ENCODE data around the gene TMEM184A. TPM values are rescaled to one million over a fixed set of nuclear protein-coding genes. Genes with fewer than 3 reads are reported as not detected.

The TMEM184A gene
- 0.37 TPM for polyA plus RNA-seq (2013, experiment 1 of 4)
- 0.07 TPM for polyA plus RNA-seq (2013, experiment 2 of 4)
- 0.11 TPM for polyA plus RNA-seq (2013, experiment 3 of 4)
- 0.24 TPM for polyA plus RNA-seq (2013, experiment 4 of 4)

- Histone ChIP-seq H3K27me3 (ENCODE audit: control insufficient read depth, insufficient read depth, low read length, poor library complexity, severe bottlenecking) (no peaks in the 10 kb centered on the region), H3K4me3 (ENCODE audit: insufficient read depth, low read depth, low read length) (no peak within 1 kb of the TSS), H3K9me3 (ENCODE audit: control insufficient read depth, low read length) (no peaks in the 10 kb centered on the region), H3K36me3 (ENCODE audit: control insufficient read depth, insufficient read depth, low read length) (no peaks in the 10 kb centered on the region), H3K27ac (ENCODE audit: insufficient read depth, low read depth, low read length, poor library complexity, severe bottlenecking) (no peak within 1 kb of the TSS), H3K4me1 (ENCODE audit: control insufficient read depth, insufficient read depth, low read length) (peaks cover 7% of the 10 kb centered on the region)
- 68 to 70% methylated on average over 23 of the region's 23 CpGs for WGBS, 2 experiments
These were observed at the start of gene TMEM184A for GRCh38 chr7:1555813-1556543. Gene TMEM184A (minus strand): TSS chr7:1556205. CDS start chr7:1555484, 721 bp downstream.

GRCh38 chr7:1604383-1604782 is 48.4 kb upstream of the TMEM184A start:
- Histone ChIP-seq H3K27me3 (ENCODE audit: control insufficient read depth, insufficient read depth, low read length, poor library complexity, severe bottlenecking) (no peaks in the 10 kb centered on the region), H3K4me3 (ENCODE audit: insufficient read depth, low read depth, low read length) (no peak overlapping the region), H3K9me3 (ENCODE audit: control insufficient read depth, low read length) (no peaks in the 10 kb centered on the region), H3K27ac (ENCODE audit: insufficient read depth, low read depth, low read length, poor library complexity, severe bottlenecking) (no peak overlapping the region), H3K4me1 (ENCODE audit: control insufficient read depth, insufficient read depth, low read length) (no peaks in the 10 kb centered on the region), H3K36me3 (ENCODE audit: control insufficient read depth, insufficient read depth, low read length) (no peaks in the 10 kb centered on the region)
- WGBS, 2 experiments, result 88 to 91% methylated on average over 2 of the region's 2 CpGs

GRCh38 chr7:1603346-1604225 is 47.6 kb upstream of the TMEM184A start:
- no peaks in the 10 kb centered on the region for H3K4me1 ChIP-seq (ENCODE audit: control insufficient read depth, insufficient read depth, low read length)
- H3K36me3 ChIP-seq (ENCODE audit: control insufficient read depth, insufficient read depth, low read length), result no peaks in the 10 kb centered on the region
- H3K4me3 ChIP-seq (ENCODE audit: insufficient read depth, low read depth, low read length), result no peak overlapping the region
- no peaks in the 10 kb centered on the region for H3K9me3 ChIP-seq (ENCODE audit: control insufficient read depth, low read length)
- H3K27ac ChIP-seq (ENCODE audit: insufficient read depth, low read depth, low read length, poor library complexity, severe bottlenecking), result no peak overlapping the region
- WGBS, 2 experiments, result 91 to 92% methylated on average over 41 of the region's 41 CpGs
- H3K27me3 ChIP-seq (ENCODE audit: control insufficient read depth, insufficient read depth, low read length, poor library complexity, severe bottlenecking), result no peaks in the 10 kb centered on the region

- no peaks in the 10 kb centered on the region for H3K4me1 ChIP-seq (ENCODE audit: control insufficient read depth, insufficient read depth, low read length)
- H3K36me3 ChIP-seq (ENCODE audit: control insufficient read depth, insufficient read depth, low read length), result no peaks in the 10 kb centered on the region
- H3K27ac ChIP-seq (ENCODE audit: insufficient read depth, low read depth, low read length, poor library complexity, severe bottlenecking), result no peak overlapping the region
- no peak overlapping the region for H3K4me3 ChIP-seq (ENCODE audit: insufficient read depth, low read depth, low read length)
- H3K27me3 ChIP-seq (ENCODE audit: control insufficient read depth, insufficient read depth, low read length, poor library complexity, severe bottlenecking), result no peaks in the 10 kb centered on the region
- no peaks in the 10 kb centered on the region for H3K9me3 ChIP-seq (ENCODE audit: control insufficient read depth, low read length)
- 90 to 93% methylated on average over 15 of the region's 15 CpGs for WGBS, 2 experiments
These were observed 46.4 kb upstream of the TMEM184A start for GRCh38 chr7:1602386-1602785.

- Histone ChIP-seq H3K4me3 (ENCODE audit: insufficient read depth, low read depth, low read length) (no peak overlapping the region), H3K27me3 (ENCODE audit: control insufficient read depth, insufficient read depth, low read length, poor library complexity, severe bottlenecking) (no peaks in the 10 kb centered on the region), H3K36me3 (ENCODE audit: control insufficient read depth, insufficient read depth, low read length) (no peaks in the 10 kb centered on the region), H3K4me1 (ENCODE audit: control insufficient read depth, insufficient read depth, low read length) (no peaks in the 10 kb centered on the region), H3K9me3 (ENCODE audit: control insufficient read depth, low read length) (no peaks in the 10 kb centered on the region), H3K27ac (ENCODE audit: insufficient read depth, low read depth, low read length, poor library complexity, severe bottlenecking) (no peak overlapping the region)
- 92 to 93% methylated on average over 24 of the region's 24 CpGs for WGBS, 2 experiments
These were observed 46.0 kb upstream of the TMEM184A start for GRCh38 chr7:1601956-1602355.

- no peak overlapping the region for H3K27ac ChIP-seq (ENCODE audit: insufficient read depth, low read depth, low read length, poor library complexity, severe bottlenecking)
- H3K4me1 ChIP-seq (ENCODE audit: control insufficient read depth, insufficient read depth, low read length), result no peaks in the 10 kb centered on the region
- no peak overlapping the region for H3K4me3 ChIP-seq (ENCODE audit: insufficient read depth, low read depth, low read length)
- H3K9me3 ChIP-seq (ENCODE audit: control insufficient read depth, low read length), result no peaks in the 10 kb centered on the region
- H3K27me3 ChIP-seq (ENCODE audit: control insufficient read depth, insufficient read depth, low read length, poor library complexity, severe bottlenecking), result no peaks in the 10 kb centered on the region
- WGBS, 2 experiments, result 92 to 93% methylated on average over 29 of the region's 29 CpGs
- H3K36me3 ChIP-seq (ENCODE audit: control insufficient read depth, insufficient read depth, low read length), result no peaks in the 10 kb centered on the region
These were observed 43.8 kb upstream of the TMEM184A start for GRCh38 chr7:1599640-1600395.

- H3K27me3 ChIP-seq (ENCODE audit: control insufficient read depth, insufficient read depth, low read length, poor library complexity, severe bottlenecking), result no peaks in the 10 kb centered on the region
- H3K4me3 ChIP-seq (ENCODE audit: insufficient read depth, low read depth, low read length), result no peak overlapping the region
- 91 to 92% methylated on average over 12 of the region's 12 CpGs for WGBS, 2 experiments
These were observed 43.1 kb upstream of the TMEM184A start for GRCh38 chr7:1598961-1599639.

GRCh38 chr7:1598286-1598685 is 42.3 kb upstream of the TMEM184A start:
- Histone ChIP-seq H3K4me3 (ENCODE audit: insufficient read depth, low read depth, low read length) (no peak overlapping the region), H3K27ac (ENCODE audit: insufficient read depth, low read depth, low read length, poor library complexity, severe bottlenecking) (no peak overlapping the region), H3K9me3 (ENCODE audit: control insufficient read depth, low read length) (no peaks in the 10 kb centered on the region), H3K36me3 (ENCODE audit: control insufficient read depth, insufficient read depth, low read length) (no peaks in the 10 kb centered on the region), H3K4me1 (ENCODE audit: control insufficient read depth, insufficient read depth, low read length) (no peaks in the 10 kb centered on the region), H3K27me3 (ENCODE audit: control insufficient read depth, insufficient read depth, low read length, poor library complexity, severe bottlenecking) (no peaks in the 10 kb centered on the region)
- WGBS, 2 experiments, result 92 to 95% methylated on average over 7 of the region's 7 CpGs

More at GRCh38 chr7:1598961-1599639, 43.1 kb upstream of the TMEM184A start:
- Histone ChIP-seq H3K36me3 (ENCODE audit: control insufficient read depth, insufficient read depth, low read length) (no peaks in the 10 kb centered on the region), H3K4me1 (ENCODE audit: control insufficient read depth, insufficient read depth, low read length) (no peaks in the 10 kb centered on the region), H3K9me3 (ENCODE audit: control insufficient read depth, low read length) (no peaks in the 10 kb centered on the region), H3K27ac (ENCODE audit: insufficient read depth, low read depth, low read length, poor library complexity, severe bottlenecking) (no peak overlapping the region)

- no peak overlapping the region for H3K4me3 ChIP-seq (ENCODE audit: insufficient read depth, low read depth, low read length)
- no peak overlapping the region for H3K27ac ChIP-seq (ENCODE audit: insufficient read depth, low read depth, low read length, poor library complexity, severe bottlenecking)
- 89 to 94% methylated on average over 11 of the region's 11 CpGs for WGBS, 2 experiments
- H3K9me3 ChIP-seq (ENCODE audit: control insufficient read depth, low read length), result no peaks in the 10 kb centered on the region
- H3K36me3 ChIP-seq (ENCODE audit: control insufficient read depth, insufficient read depth, low read length), result no peaks in the 10 kb centered on the region
- no peaks in the 10 kb centered on the region for H3K27me3 ChIP-seq (ENCODE audit: control insufficient read depth, insufficient read depth, low read length, poor library complexity, severe bottlenecking)
- no peaks in the 10 kb centered on the region for H3K4me1 ChIP-seq (ENCODE audit: control insufficient read depth, insufficient read depth, low read length)
These were observed 41.8 kb upstream of the TMEM184A start for GRCh38 chr7:1597791-1598190.
